Peyer's patch (tissue), 4 donors: Measurements from ENCODE around the gene UBXN1.
A peak's percentile ranks its signal among the peaks of the same experiment; 100 is the strongest.

Experiments
- POLR2A ChIP-seq, 2 donors: fragments of 450-650 bp; IDR thresholded peaks; one replicate each; pipeline ENCODE4 v1.5.1; 2017; ENCODE audit warnings: antibody characterized with exemption in 2 of 2, mild to moderate bottlenecking in 2 of 2, moderate library complexity in 2 of 2
- TF ChIP-seq, protein P1 (sequence below), 6 experiments: fragments of 450-650 bp in 4 of 6; fragments of 200-600 bp in 2 of 6; sonication (generic) in 1 of 6; IDR thresholded peaks; one replicate each; pipeline ENCODE4 v1.5.1; 2017 to 2019; ENCODE audit warnings: antibody characterized with exemption in 6 of 6, mild to moderate bottlenecking in 3 of 6, moderate library complexity in 1 of 6

DNA sequence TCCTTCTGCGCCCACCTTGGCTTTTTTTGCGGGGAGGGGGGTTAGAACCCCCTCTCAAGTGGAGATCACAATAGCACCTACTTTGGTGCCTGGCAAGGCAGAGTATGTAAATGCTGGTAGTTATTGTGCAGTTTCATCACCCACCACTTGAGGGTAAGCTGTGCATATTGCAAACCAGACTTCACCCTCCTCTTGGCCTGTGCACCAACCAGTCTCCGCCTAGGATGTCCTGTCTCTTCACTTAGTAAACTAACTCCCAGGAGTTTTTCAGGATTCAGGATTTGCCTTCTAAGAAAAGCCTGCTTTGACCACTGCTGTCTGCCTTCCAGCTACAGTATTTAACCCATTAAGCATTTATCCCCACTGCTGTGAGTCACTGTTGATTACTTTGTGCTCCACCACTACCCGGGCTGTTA is 2.0 kb upstream of the UBXN1 start:
- peak in 1 of 2 donors; percentile 19 for TF ChIP-seq POLR2A (IDR thresholded peaks at IDR 0.05)
- TF ChIP-seq, protein P1, sequence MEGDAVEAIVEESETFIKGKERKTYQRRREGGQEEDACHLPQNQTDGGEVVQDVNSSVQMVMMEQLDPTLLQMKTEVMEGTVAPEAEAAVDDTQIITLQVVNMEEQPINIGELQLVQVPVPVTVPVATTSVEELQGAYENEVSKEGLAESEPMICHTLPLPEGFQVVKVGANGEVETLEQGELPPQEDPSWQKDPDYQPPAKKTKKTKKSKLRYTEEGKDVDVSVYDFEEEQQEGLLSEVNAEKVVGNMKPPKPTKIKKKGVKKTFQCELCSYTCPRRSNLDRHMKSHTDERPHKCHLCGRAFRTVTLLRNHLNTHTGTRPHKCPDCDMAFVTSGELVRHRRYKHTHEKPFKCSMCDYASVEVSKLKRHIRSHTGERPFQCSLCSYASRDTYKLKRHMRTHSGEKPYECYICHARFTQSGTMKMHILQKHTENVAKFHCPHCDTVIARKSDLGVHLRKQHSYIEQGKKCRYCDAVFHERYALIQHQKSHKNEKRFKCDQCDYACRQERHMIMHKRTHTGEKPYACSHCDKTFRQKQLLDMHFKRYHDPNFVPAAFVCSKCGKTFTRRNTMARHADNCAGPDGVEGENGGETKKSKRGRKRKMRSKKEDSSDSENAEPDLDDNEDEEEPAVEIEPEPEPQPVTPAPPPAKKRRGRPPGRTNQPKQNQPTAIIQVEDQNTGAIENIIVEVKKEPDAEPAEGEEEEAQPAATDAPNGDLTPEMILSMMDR (IDR thresholded peaks at IDR 0.05) = peak; percentile 24 to 72 (median 55)
